Stimulated activated CD8-positive, alpha-beta memory T cell treated with anti-CD3 and anti-CD28 coated beads, Interleukin-7, amount 100 ng/mL, for 1 hour (primary cell): Measurements from ENCODE around the gene CCDC78.
A peak's percentile ranks its signal among the peaks of the same experiment; 100 is the strongest.
"Not testable (repeated sequence)": the region's sequence is repeated elsewhere in the genome, so short reads cannot be mapped to it uniquely, and the experiment has no call there.

Experiments
- DNase-seq, 2 donors: peaks; one replicate each; pipeline ENCODE4 v3.0.0-alpha.2; 2020; ENCODE audit warnings: low read depth in 2 of 2

The CCDC78 gene

GRCh38 chr16:761625-762513 is 35.6 kb upstream of the CCDC78 start:
- no peak for DNase-seq

- no peak for DNase-seq
Observed at GRCh38 chr16:760545-761343, 34.5 kb upstream of the CCDC78 start, which contains the start of gene MSLN. Gene MSLN (plus strand): TSS chr16:760734. CDS start chr16:762681, 1,947 bp downstream.

- no peak for DNase-seq
Observed at GRCh38 chr16:760065-760464, 33.8 kb upstream of the CCDC78 start.

GRCh38 chr16:759110-759910 is 33.1 kb upstream of the CCDC78 start:
- DNase-seq = no peak

- no peak for DNase-seq
Observed at GRCh38 chr16:756428-756827, 30.2 kb upstream of the CCDC78 start.

GRCh38 chr16:754656-755055 is 28.4 kb upstream of the CCDC78 start:
- DNase-seq = no peak

GRCh38 chr16:754121-754607 is 27.9 kb upstream of the CCDC78 start:
- not testable (repeated sequence) for DNase-seq

- no peak for DNase-seq
Observed at GRCh38 chr16:752007-752312, 25.7 kb upstream of the CCDC78 start.

GRCh38 chr16:751152-752006 is 25.1 kb upstream of the CCDC78 start:
- DNase-seq = no peak

- DNase-seq = no peak
Observed at GRCh38 chr16:750485-750884, 24.2 kb upstream of the CCDC78 start.

GRCh38 chr16:749010-749409 is 22.8 kb upstream of the CCDC78 start:
- no peak for DNase-seq

GRCh38 chr16:747978-748746 is 21.9 kb upstream of the CCDC78 start:
- no peak for DNase-seq

GRCh38 chr16:746637-747036 is 20.4 kb upstream of the CCDC78 start:
- DNase-seq = no peak

- no peak for DNase-seq
Observed at GRCh38 chr16:745739-746138, 19.5 kb upstream of the CCDC78 start.

- no peak for DNase-seq
Observed at GRCh38 chr16:743794-744500, 17.7 kb upstream of the CCDC78 start.

GRCh38 chr16:742894-743293 is 16.7 kb upstream of the CCDC78 start:
- DNase-seq = not testable (repeated sequence)

- no peak for DNase-seq
Observed at GRCh38 chr16:741986-742629, 15.9 kb upstream of the CCDC78 start.

GRCh38 chr16:740764-741505 is 14.7 kb upstream of the CCDC78 start, which contains the start of gene CIAO3:
Gene CIAO3 (minus strand): TSS chr16:740997. CDS start chr16:740985, 12 bp downstream.
- DNase-seq = peak; percentile 88 to 90
